B cell (primary cell): Measurements from ENCODE around the gene SLC24A3. TPM values are rescaled to one million over a fixed set of nuclear protein-coding genes. Genes with fewer than 3 reads are reported as not detected.

ENCODE experiments used
- ATAC-seq: fragments of 200-7000 bp; cut with Tn5 transposase; one replicate; pipeline ENCODE4 v1.10.0; 2021; ENCODE audit warnings: low read depth, mild to moderate bottlenecking, moderate number of reproducible peaks, moderate library complexity
- CTCF ChIA-PET: fragments of 350-600 bp; sonication (Branson Sonifier 250); formaldehyde crosslinking; loops from one replicate; lab custom pipeline; 2021; ENCODE audit warnings: antibody characterized with exemption, inconsistent platforms; lab: Charles Lee
- POLR2A ChIA-PET: fragments of 350-600 bp; sonication (Branson Sonifier 250); formaldehyde crosslinking; loops from one replicate; lab custom pipeline; 2021; ENCODE audit warnings: antibody characterized with exemption; lab: Charles Lee
- DNase-seq: peaks from one replicate; pipeline ENCODE4 v3.0.0; 2013
- H2AFZ ChIP-seq: 2 replicates; pipeline ENCODE4 v1.6.1; 2012; ENCODE audit warnings: mild to moderate bottlenecking, low read depth, low read length; ENCODE audit not compliant: insufficient read depth, poor library complexity, severe bottlenecking
- H3K27ac ChIP-seq, 2 donors: 1 replicate in 1 of 2; 2 replicates in 1 of 2; pipeline ENCODE4 v1.5.1; 2012 to 2013; ENCODE audit warnings: low read length in 2 of 2, mild to moderate bottlenecking in 2 of 2, moderate library complexity in 1 of 2
- H3K27me3 ChIP-seq, 4 experiments: fragments of 200-600 bp in 1 of 4; sonication (generic) in 1 of 4; replicated peaks in 1 of 4; 1 replicate in 2 of 4; 2 replicates in 2 of 4; pipeline versions ENCODE4 v1.6.1 to v1.7.0; 2013 to 2016; ENCODE audit warnings: low read length in 3 of 4, mild to moderate bottlenecking in 2 of 4, mixed read lengths in 1 of 4, moderate library complexity in 1 of 4; ENCODE audit not compliant: insufficient read depth in 4 of 4, control insufficient read depth in 3 of 4; ENCODE audit errors: control extremely low read depth in 1 of 4
- H3K36me3 ChIP-seq, 2 experiments: replicated peaks in 1 of 2; 1 replicate in 1 of 2; 2 replicates in 1 of 2; pipeline versions ENCODE4 v1.6.1 to v1.7.1; 2013; ENCODE audit warnings: low read length in 1 of 2; ENCODE audit not compliant: insufficient read depth in 2 of 2, control insufficient read depth in 1 of 2; ENCODE audit errors: control extremely low read depth in 1 of 2, extremely low read depth in 1 of 2
- H3K4me1 ChIP-seq, 2 donors: fragments of 200-600 bp in 1 of 2; sonication (generic) in 1 of 2; 1 replicate in 1 of 2; 2 replicates in 1 of 2; pipeline versions ENCODE4 v1.5.1 to v1.6.1; 2013 to 2017; ENCODE audit warnings: low read length in 2 of 2; ENCODE audit not compliant: control insufficient read depth in 2 of 2, insufficient read depth in 2 of 2
- H3K4me2 ChIP-seq: replicated peaks from 2 replicates; pipeline ENCODE3; 2012; ENCODE audit warnings: mild to moderate bottlenecking, low read depth, low read length; ENCODE audit not compliant: poor library complexity, severe bottlenecking
- H3K4me3 ChIP-seq, 5 experiments: fragments of 200-600 bp in 1 of 5; sonication (generic) in 1 of 5; 1 replicate in 3 of 5; 2 replicates in 2 of 5; pipeline versions ENCODE4 v1.5.1 to v1.7.0; 2011 to 2016; ENCODE audit warnings: low read length in 4 of 5, mild to moderate bottlenecking in 4 of 5, low read depth in 2 of 5, control low read depth in 1 of 5, moderate library complexity in 1 of 5; ENCODE audit not compliant: insufficient read depth in 1 of 5; ENCODE audit errors: control extremely low read depth in 1 of 5, extremely low read depth in 1 of 5
- H3K79me2 ChIP-seq: fragments of 200-600 bp; sonication (generic); one replicate; pipeline ENCODE4 v1.6.0; 2016; ENCODE audit warnings: low read length; ENCODE audit not compliant: control insufficient read depth, insufficient read depth
- H3K9ac ChIP-seq: fragments of 200-600 bp; sonication (generic); 2 replicates; pipeline ENCODE4 v1.6.1; 2017; ENCODE audit warnings: mild to moderate bottlenecking, low read length, moderate library complexity
- H3K9me3 ChIP-seq, 3 donors: one replicate each; pipeline versions ENCODE4 v1.6.1 to v1.7.1; 2013; ENCODE audit warnings: low read length in 2 of 3; ENCODE audit not compliant: control insufficient read depth in 2 of 3, insufficient read depth in 1 of 3; ENCODE audit errors: control extremely low read depth in 1 of 3
- H4K20me1 ChIP-seq: 2 replicates; pipeline ENCODE4 v1.6.0; 2012; ENCODE audit warnings: mild to moderate bottlenecking, low read length; ENCODE audit not compliant: insufficient read depth, control insufficient read depth, poor library complexity, severe bottlenecking
- H3K27ac Mint-ChIP-seq: one replicate; pipeline ENCODE4 v1.8.0; 2021; ENCODE audit warnings: mixed read lengths
- H3K27me3 Mint-ChIP-seq: one replicate; pipeline ENCODE4 v1.8.0; 2021; ENCODE audit warnings: mixed read lengths
- H3K4me1 Mint-ChIP-seq: one replicate; pipeline ENCODE4 v1.8.0; 2021; ENCODE audit warnings: mixed read lengths
- H3K4me3 Mint-ChIP-seq: one replicate; pipeline ENCODE4 v1.8.0; 2021; ENCODE audit warnings: mixed read lengths
- H3K9me3 Mint-ChIP-seq: one replicate; pipeline ENCODE4 v1.8.0; 2022; ENCODE audit warnings: mixed read lengths; ENCODE audit not compliant: insufficient read depth
- CTCF ChIP-seq: fragments of 200-600 bp; IDR thresholded peaks from one replicate; pipeline ENCODE4 v1.8.0; 2022; ENCODE audit warnings: antibody characterized with exemption, mild to moderate bottlenecking
- EZH2 ChIP-seq: IDR thresholded peaks from 2 replicates; pipeline ENCODE4 v1.6.1; 2012; ENCODE audit warnings: borderline replicate concordance, low read depth, mild to moderate bottlenecking, moderate library complexity, low read length; ENCODE audit not compliant: insufficient read depth, poor library complexity, severe bottlenecking
- WGBS: methylation state at CpG from one replicate; pipeline ENCODE4 v1.1.5; 2013; ENCODE audit warnings: missing lambda C conversion rate; ENCODE audit not compliant: insufficient coverage; 5-methylcytosine and 5-hydroxymethylcytosine counted together
- intact Hi-C: fragments of 100-400 bp; cut with micrococcal nuclease; formaldehyde crosslinking; loops from one replicate; pipeline ENCODE4 v1.10.0; 2022
- polyA plus RNA-seq: library from polyadenylated mRNA; depleted of rRNA; stranded (reverse); fragments of >200 nt; gene quantifications from 2 replicates; pipeline ENCODE4 v1.2.3, GENCODE V29; 2012
- total RNA-seq, 2 donors: library from RNA; stranded (reverse); fragments of 120-200 nt in 1 of 2; gene quantifications; 1 replicate in 1 of 2; 2 replicates in 1 of 2; pipeline versions ENCODE4 v1.2.3 to v1.2.4, GENCODE V29; 2013 to 2022

Gene SLC24A3
- total and polyA plus RNA-seq, 2 donors (not counting 1 experiment from before 2014, with no cell fraction given) = not detected

DNA sequence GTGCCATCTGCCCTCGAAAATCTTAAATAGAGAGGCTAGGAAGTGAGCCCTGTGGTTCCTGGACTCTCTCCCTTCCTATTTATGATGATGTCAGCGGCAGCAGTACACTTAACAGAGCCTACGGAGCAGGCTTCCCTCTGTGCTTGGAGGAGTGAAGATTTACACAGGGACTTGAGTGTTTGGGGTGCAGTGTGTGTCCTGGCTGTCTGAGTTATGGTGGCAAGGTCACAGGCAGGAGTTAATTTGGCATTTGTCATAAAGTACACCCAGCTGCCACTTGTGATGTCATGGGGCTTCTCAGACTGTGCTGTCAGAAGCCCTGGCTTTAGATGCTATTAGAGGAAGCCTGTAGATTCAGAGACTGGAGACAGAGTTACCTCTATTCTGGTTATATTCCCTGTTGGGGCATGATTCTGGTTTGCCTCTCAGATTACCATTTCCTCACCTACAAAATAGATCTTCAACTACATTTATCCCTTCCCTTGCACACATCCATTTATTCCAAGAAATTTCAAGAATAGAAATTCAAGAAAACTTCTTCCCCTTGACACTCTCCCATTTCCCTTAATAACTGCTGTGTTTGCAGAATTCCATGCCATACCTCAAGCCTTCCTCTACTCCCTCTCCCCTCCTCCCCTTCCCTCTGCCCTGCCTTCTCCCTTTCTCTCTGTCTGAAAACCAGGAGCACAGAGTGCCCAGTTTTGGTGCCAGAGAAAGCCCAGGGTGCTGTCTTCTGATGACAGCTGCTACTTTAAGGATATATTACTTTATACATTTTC is 72.1 kb downstream of the SLC24A3 start:
- DNase-seq (no peak), ATAC-seq (no peak)
- Histone ChIP-seq H3K27ac (no peak overlapping the region), H3K9ac (no peak overlapping the region), H3K4me1 (no peaks in the 10 kb centered on the region), H4K20me1 (no peaks in the 10 kb centered on the region), H3K4me2 (no peak overlapping the region), H3K4me3 (no peak overlapping the region), H3K79me2 (no peaks in the 10 kb centered on the region), H3K27me3 (no peaks in the 10 kb centered on the region), H2AFZ (no peak overlapping the region), H3K36me3 (no peaks in the 10 kb centered on the region), H3K9me3 (no peaks in the 10 kb centered on the region)
- H3K4me3 Mint-ChIP-seq = no peak overlapping the region
- H3K4me1 Mint-ChIP-seq = no peaks in the 10 kb centered on the region
- 40% methylated on average over 1 of the region's 3 CpGs for WGBS
- POLR2A ChIA-PET = no interaction called here
- CTCF ChIA-PET = no interaction called here
- intact Hi-C loops = no loop called here
- H3K9me3 Mint-ChIP-seq = no peaks in the 10 kb centered on the region
- H3K27me3 Mint-ChIP-seq = peaks cover 4% of the 10 kb centered on the region
- no peak overlapping the region for H3K27ac Mint-ChIP-seq
- no peak for TF ChIP-seq CTCF
- TF ChIP-seq EZH2 = no peak

- Histone ChIP-seq H3K79me2 (no peaks in the 10 kb centered on the region), H3K4me3 (no peak overlapping the region), H3K4me2 (no peak overlapping the region), H4K20me1 (no peaks in the 10 kb centered on the region), H2AFZ (no peak overlapping the region), H3K36me3 (no peaks in the 10 kb centered on the region), H3K27me3 (no peaks in the 10 kb centered on the region), H3K9me3 (no peaks in the 10 kb centered on the region), H3K4me1 (no peaks in the 10 kb centered on the region), H3K27ac (no peak overlapping the region), H3K9ac (no peak overlapping the region)
- H3K4me3 Mint-ChIP-seq = no peak overlapping the region
- no peak for DNase-seq
- no peak overlapping the region for H3K27ac Mint-ChIP-seq
- intact Hi-C loops = no loop called here
- H3K27me3 Mint-ChIP-seq = no peaks in the 10 kb centered on the region
- no peaks in the 10 kb centered on the region for H3K4me1 Mint-ChIP-seq
- ATAC-seq = no peak
- no peaks in the 10 kb centered on the region for H3K9me3 Mint-ChIP-seq
- ChIA-PET CTCF (no interaction called here), POLR2A (no interaction called here)
- no CpG with 5 or more reads among the region's 2 CpGs for WGBS
- TF ChIP-seq CTCF (no peak), EZH2 (no peak)
These were observed 73.0 kb downstream of the SLC24A3 start for GRCh38 chr20:19285436-19285835.
